Activated CD4-positive, CD25-positive, alpha-beta regulatory T cell treated with anti-CD3 and anti-CD28 coated beads, Interleukin-2, amount 50 U/mL, for 24 hours (primary cell): ENCODE measurements around the gene VIM.

Experiments
- ATAC-seq, 2 donors: fragments of 150-1000 bp; cut with Tn5 transposase; one replicate each; pipeline ENCODE4 v1.10.0; 2021; ENCODE audit warnings: mild to moderate bottlenecking in 1 of 2, moderate library complexity in 1 of 2

Gene VIM

GRCh38 chr10:17210361-17210760 is 17.7 kb upstream of the VIM start:
- ATAC-seq: no peak

- no peak for ATAC-seq
Observed at GRCh38 chr10:17212802-17213221, 15.2 kb upstream of the VIM start.

- no peak for ATAC-seq
Observed at GRCh38 chr10:17213646-17214349, 14.2 kb upstream of the VIM start.

- ATAC-seq: no peak
Observed at GRCh38 chr10:17214526-17214925, 13.5 kb upstream of the VIM start.

- ATAC-seq: no peak
Observed at GRCh38 chr10:17214971-17215781, 12.9 kb upstream of the VIM start.

GRCh38 chr10:17215782-17216122 is 12.3 kb upstream of the VIM start:
- ATAC-seq: no peak

- ATAC-seq: peak; percentile 96 to 97
Observed at GRCh38 chr10:17216217-17216900, 11.7 kb upstream of the VIM start.

GRCh38 chr10:17216901-17217395 is 11.1 kb upstream of the VIM start:
- no peak for ATAC-seq

- ATAC-seq: peak; percentile 20
Observed at GRCh38 chr10:17217631-17218232, 10.3 kb upstream of the VIM start.

- ATAC-seq: no peak
Observed at GRCh38 chr10:17219024-17219423, 9.0 kb upstream of the VIM start.

- no peak for ATAC-seq
Observed at GRCh38 chr10:17220652-17221100, 7.4 kb upstream of the VIM start.

- no peak for ATAC-seq
Observed at GRCh38 chr10:17222329-17222728, 5.7 kb upstream of the VIM start.

GRCh38 chr10:17225808-17226207 is 2.2 kb upstream of the VIM start:
- no peak for ATAC-seq

- no peak for ATAC-seq
Observed at GRCh38 chr10:17226891-17227303, 1.1 kb upstream of the VIM start.

- ATAC-seq: peak; percentile 43 to 57
Observed at GRCh38 chr10:17227367-17228090, 512 bp upstream of the VIM start.

GRCh38 chr10:17229016-17229716 is 1.1 kb downstream of the VIM start:
- peak; percentile 6 to 9 for ATAC-seq

- no peak for ATAC-seq
Observed at GRCh38 chr10:17229717-17229966, 1.6 kb downstream of the VIM start.

GRCh38 chr10:17229967-17230682 is 2.1 kb downstream of the VIM start:
- peak; percentile 40 to 45 for ATAC-seq

GRCh38 chr10:17231788-17232187 is 3.7 kb downstream of the VIM start:
- no peak for ATAC-seq

GRCh38 chr10:17232276-17232960 is 4.4 kb downstream of the VIM start:
- peak in 1 of 2 donors; percentile 5 for ATAC-seq
